ENCODE data around the gene DCANP1.

- TF ChIP-seq POLR2A (IDR thresholded peaks at IDR 0.05; ENCODE audit: low read depth, low read length) (no peak), GATA2 (IDR thresholded peaks at IDR 0.05; ENCODE audit: insufficient read depth, insufficient read length, low read depth, low read length) (no peak), POLR2AphosphoS5 (IDR thresholded peaks at IDR 0.05; ENCODE audit: insufficient read depth, low read depth, low read length) (no peak), JUN (IDR thresholded peaks at IDR 0.05; ENCODE audit: borderline replicate concordance, insufficient read depth, insufficient read length, low read depth) (no peak), CTCF (IDR thresholded peaks at IDR 0.05; ENCODE audit: extremely low read depth in 1 of 2, insufficient read depth in 1 of 2, low read depth in 1 of 2, low read length in 2 of 2) (no peak)
These were observed 13.3 kb upstream of the DCANP1 start for GRCh38 chr5:135460246-135461033.

Data from endothelial cell of umbilical vein (primary cell).